Ascending aorta (tissue), 2 donors: ENCODE measurements around the gene MYO1G. TPM values are rescaled to one million over a fixed set of nuclear protein-coding genes. Genes with fewer than 3 reads are reported as not detected.

Experiments used
- DNase-seq, 2 donors: peaks; one replicate each; pipeline ENCODE4 v3.0.0-alpha.2; 2019; ENCODE audit warnings: low spot score in 2 of 2
- H3K27ac ChIP-seq, 2 donors: fragments of 200-600 bp; sonication (generic); one replicate each; pipeline ENCODE4 v1.5.1; 2016 to 2017; ENCODE audit warnings: mild to moderate bottlenecking in 1 of 2
- H3K27me3 ChIP-seq: fragments of 200-600 bp; sonication (generic); one replicate; pipeline ENCODE4 v1.5.1; 2017
- H3K36me3 ChIP-seq, 2 donors: fragments of 200-600 bp; sonication (generic); one replicate each; pipeline ENCODE4 v1.5.1; 2016
- H3K4me1 ChIP-seq, 2 donors: fragments of 200-600 bp; sonication (generic); one replicate each; pipeline ENCODE4 v1.5.1; 2016 to 2017; ENCODE audit warnings: mild to moderate bottlenecking in 1 of 2
- H3K4me3 ChIP-seq, 2 donors: fragments of 200-600 bp; sonication (generic); one replicate each; pipeline ENCODE4 v1.5.1; 2016 to 2017; ENCODE audit warnings: mild to moderate bottlenecking in 1 of 2
- H3K9me3 ChIP-seq, 2 donors: fragments of 200-600 bp; sonication (generic); one replicate each; pipeline ENCODE4 v1.5.1; 2016
- intact Hi-C: fragments of 100-400 bp; cut with DNase I; formaldehyde crosslinking; loops from one replicate; pipeline ENCODE4 v1.15.1; 2023
- total RNA-seq: library from RNA; depleted of rRNA; stranded (reverse); fragments of >200 nt; gene quantifications from one replicate; pipeline ENCODE4 v1.1.0, GENCODE V29; 2016
- TF ChIP-seq, protein P1 (sequence below), 3 experiments: fragments of 200-600 bp in 2 of 3; fragments of 450-650 bp in 1 of 3; sonication (generic) in 2 of 3; IDR thresholded peaks; one replicate each; pipeline ENCODE4 v1.5.1; 2016 to 2019; ENCODE audit warnings: antibody characterized with exemption in 3 of 3, mild to moderate bottlenecking in 1 of 3, moderate library complexity in 1 of 3

Gene MYO1G
- total RNA-seq, 1 donor from 2014 or later: 5.9 TPM

DNA sequence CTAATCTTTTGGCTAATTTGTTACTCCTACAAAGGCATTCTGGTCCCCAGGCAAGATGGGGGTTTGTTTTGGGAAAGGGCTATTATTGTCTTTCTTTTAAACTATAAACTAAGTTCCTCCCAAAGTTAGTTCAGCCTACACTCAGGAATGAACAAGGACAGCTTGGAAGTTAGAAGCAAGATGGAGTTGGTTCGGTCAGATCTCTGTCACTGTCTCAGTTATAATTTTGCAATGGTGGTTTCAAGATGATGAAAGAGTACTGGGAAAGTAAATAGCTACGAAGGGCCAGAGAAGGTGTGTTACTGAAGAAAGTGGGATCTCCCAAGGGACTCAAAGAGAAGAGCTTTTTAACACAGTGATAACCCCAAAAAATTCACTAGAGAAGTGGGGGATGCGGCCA is 10.3 kb upstream of the MYO1G start:
- intact Hi-C loops: loop anchor here (5.0 kb wide), 2 partner anchors 142 to 407 kb away; partner anchors contain the start of genes H2AZ2 and TMED4
- Histone ChIP-seq H3K4me3 (no peak overlapping the region), H3K36me3 (peaks cover under 1 to 10% of the 10 kb centered on the region in 2 donors), H3K27ac (peak overlapping the region in 1 of 2 donors; percentile 70), H3K27me3 (no peaks in the 10 kb centered on the region), H3K4me1 (peaks cover 6 to 12% of the 10 kb centered on the region in 2 donors), H3K9me3 (no peaks in the 10 kb centered on the region)
- DNase-seq: no peak
- TF ChIP-seq, protein P1, sequence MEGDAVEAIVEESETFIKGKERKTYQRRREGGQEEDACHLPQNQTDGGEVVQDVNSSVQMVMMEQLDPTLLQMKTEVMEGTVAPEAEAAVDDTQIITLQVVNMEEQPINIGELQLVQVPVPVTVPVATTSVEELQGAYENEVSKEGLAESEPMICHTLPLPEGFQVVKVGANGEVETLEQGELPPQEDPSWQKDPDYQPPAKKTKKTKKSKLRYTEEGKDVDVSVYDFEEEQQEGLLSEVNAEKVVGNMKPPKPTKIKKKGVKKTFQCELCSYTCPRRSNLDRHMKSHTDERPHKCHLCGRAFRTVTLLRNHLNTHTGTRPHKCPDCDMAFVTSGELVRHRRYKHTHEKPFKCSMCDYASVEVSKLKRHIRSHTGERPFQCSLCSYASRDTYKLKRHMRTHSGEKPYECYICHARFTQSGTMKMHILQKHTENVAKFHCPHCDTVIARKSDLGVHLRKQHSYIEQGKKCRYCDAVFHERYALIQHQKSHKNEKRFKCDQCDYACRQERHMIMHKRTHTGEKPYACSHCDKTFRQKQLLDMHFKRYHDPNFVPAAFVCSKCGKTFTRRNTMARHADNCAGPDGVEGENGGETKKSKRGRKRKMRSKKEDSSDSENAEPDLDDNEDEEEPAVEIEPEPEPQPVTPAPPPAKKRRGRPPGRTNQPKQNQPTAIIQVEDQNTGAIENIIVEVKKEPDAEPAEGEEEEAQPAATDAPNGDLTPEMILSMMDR (IDR thresholded peaks at IDR 0.05): no peak

DNA sequence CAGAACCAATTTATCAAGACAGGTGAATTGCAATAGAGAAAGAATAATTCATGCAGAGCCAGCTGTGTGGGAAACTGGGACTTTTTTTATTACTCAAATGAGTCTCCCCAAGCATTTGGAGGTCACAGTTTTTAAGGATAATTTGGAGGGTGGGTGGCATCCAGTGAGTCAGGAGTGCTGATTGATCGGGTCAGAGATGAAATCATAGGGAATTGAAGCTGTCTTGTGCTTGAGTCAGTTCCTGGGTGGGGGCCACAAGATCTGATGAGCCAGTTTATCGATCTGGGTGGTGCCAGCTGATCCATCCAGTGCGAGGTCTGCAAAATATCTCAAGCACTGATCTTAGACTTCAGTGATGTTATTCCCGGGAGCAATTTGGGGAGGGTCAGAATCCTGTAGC is 9.9 kb upstream of the MYO1G start:
- DNase-seq: no peak
- no peaks in the 10 kb centered on the region for H3K27me3 ChIP-seq
- no peak overlapping the region for H3K4me3 ChIP-seq
- TF ChIP-seq, protein P1 (IDR thresholded peaks at IDR 0.05): no peak
- H3K9me3 ChIP-seq: no peaks in the 10 kb centered on the region
- intact Hi-C loops: loop anchor here (5.0 kb wide), 2 partner anchors 141 to 406 kb away; partner anchors contain the start of genes H2AZ2 and TMED4
- peaks cover 5 to 14% of the 10 kb centered on the region in 2 donors for H3K36me3 ChIP-seq
- no peak overlapping the region for H3K27ac ChIP-seq
- H3K4me1 ChIP-seq: peaks cover 6 to 12% of the 10 kb centered on the region in 2 donors

DNA sequence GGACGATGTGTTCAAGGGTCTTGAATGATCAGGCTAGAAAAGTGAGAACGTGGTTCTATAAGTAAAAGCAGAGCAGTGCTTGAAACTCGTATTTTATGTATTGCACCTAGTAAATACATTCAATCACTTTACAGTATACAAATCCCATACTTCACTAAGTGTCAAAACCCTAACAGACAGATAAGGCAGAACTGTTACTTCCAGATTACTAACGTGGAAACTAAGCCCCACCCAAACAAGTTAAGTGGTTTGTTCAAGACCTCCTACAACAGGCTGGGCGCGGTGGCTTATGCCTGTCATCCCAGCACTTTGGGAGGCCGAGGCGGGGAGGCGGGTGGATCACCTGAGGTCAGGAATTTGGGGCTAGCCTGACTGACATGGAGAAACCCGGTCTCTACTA is 9.2 kb upstream of the MYO1G start:
- intact Hi-C loops: loop anchor here (5.0 kb wide), 2 partner anchors 141 to 406 kb away; partner anchors contain the start of genes H2AZ2 and TMED4
- Histone ChIP-seq H3K36me3 (peaks cover 12 to 21% of the 10 kb centered on the region in 2 donors), H3K27ac (peak overlapping the region in 1 of 2 donors; percentile 89), H3K27me3 (no peaks in the 10 kb centered on the region), H3K4me3 (no peak overlapping the region), H3K9me3 (no peaks in the 10 kb centered on the region), H3K4me1 (peaks cover 6 to 12% of the 10 kb centered on the region in 2 donors)
- DNase-seq: no peak
- TF ChIP-seq, protein P1 (IDR thresholded peaks at IDR 0.05): no peak

DNA sequence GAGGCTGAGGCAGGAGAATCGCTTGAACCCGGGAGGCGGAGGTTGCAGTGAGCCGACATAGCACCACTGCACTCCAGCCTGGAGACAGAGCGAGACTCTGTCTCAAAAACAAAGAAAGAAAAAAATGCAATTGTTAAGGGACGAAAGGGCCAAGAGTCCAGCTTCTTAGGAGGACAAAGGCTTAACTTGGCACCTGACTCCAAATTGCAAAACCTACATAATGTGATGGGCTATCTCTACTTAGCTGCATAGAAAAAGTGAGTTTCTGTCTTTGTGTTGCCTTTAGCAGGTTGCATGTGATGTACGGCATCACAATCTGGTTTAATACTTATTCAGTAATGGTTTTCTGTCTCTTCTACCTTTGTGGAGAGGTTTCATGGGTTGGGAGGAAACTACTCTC is 8.6 kb upstream of the MYO1G start:
- Histone ChIP-seq H3K9me3 (no peaks in the 10 kb centered on the region), H3K27ac (peak overlapping the region; percentile 89 to 90), H3K36me3 (peaks cover 17 to 27% of the 10 kb centered on the region in 2 donors), H3K4me3 (peak overlapping the region; percentile 68), H3K4me1 (peaks cover 6 to 12% of the 10 kb centered on the region in 2 donors), H3K27me3 (no peaks in the 10 kb centered on the region)
- intact Hi-C loops: loop anchor here (5.0 kb wide), 2 partner anchors 140 to 405 kb away; partner anchors contain the start of genes H2AZ2 and TMED4
- TF ChIP-seq, protein P1 (IDR thresholded peaks at IDR 0.05): no peak
- DNase-seq: no peak

DNA sequence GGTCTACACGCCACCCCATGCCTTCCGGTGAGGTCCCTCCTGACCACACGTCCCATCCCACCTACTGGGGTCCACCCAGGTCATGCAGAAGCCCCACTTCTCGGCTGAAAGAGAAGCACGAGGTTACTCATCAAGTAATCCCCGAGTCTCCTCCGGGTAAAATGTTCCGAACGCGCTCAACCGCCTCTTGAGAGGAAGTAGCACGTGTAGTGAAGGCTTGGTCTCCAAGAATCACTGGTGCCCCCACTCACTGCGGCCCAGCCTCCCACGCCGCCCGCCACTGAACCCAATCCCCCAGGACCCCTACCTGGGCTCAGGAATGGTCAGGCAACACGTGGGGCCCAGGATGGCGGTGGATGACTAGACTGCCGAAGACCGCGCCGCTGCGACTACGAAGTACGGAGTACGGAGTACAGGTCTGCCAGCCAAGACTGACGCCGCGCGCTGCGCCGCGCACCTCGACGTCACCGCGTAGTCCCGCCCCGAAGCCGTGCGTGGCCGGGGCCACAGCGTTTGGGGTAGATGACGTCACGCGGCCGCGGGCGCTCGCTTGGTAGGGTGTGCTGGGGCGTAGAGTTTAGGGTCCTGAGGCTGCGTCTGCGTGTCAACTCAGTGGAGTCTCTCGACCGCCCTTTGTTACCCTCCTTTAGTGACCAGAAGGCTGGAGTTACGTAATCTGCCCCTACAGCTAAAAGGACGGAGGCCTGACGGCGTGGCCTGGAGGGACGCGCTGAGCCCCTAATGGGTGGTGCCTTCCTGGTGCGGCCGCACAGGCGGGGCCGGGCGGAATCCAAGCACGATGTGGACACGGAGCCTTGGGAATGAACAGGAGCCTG is 7.6 kb upstream of the MYO1G start:
- intact Hi-C loops: loop anchor here (1.0 to 5.0 kb wide), 8 partner anchors 13 to 404 kb away; partner anchors contain the start of genes H2AZ2, NACAD, PPIA and PURB
- H3K27ac ChIP-seq: peak overlapping the region; percentile 89 to 90
- no peaks in the 10 kb centered on the region for H3K9me3 ChIP-seq
- TF ChIP-seq, protein P1 (IDR thresholded peaks at IDR 0.05): no peak
- no peaks in the 10 kb centered on the region for H3K27me3 ChIP-seq
- peak overlapping the region; percentile 68 for H3K4me3 ChIP-seq
- peaks cover 24 to 37% of the 10 kb centered on the region in 2 donors for H3K36me3 ChIP-seq
- DNase-seq: peak; percentile 58 to 96
- H3K4me1 ChIP-seq: peaks cover 6 to 12% of the 10 kb centered on the region in 2 donors
